Mesenchymal stem cell (in vitro differentiated cells and primary cell): ENCODE results near the gene TBC1D26.
"Not testable (repeated sequence)": the region's sequence is repeated elsewhere in the genome, so short reads cannot be mapped to it uniquely, and the experiment has no call there.

Experiments
- DNase-seq: peaks from one replicate; pipeline ENCODE4 v3.0.0-alpha.2; 2013
- H2AFZ ChIP-seq: one replicate; pipeline ENCODE4 v1.6.1; 2013; ENCODE audit warnings: low read depth, mild to moderate bottlenecking, control low read depth, inconsistent platforms, low read length, moderate library complexity
- H2AK5ac ChIP-seq: 2 replicates; pipeline ENCODE4 v1.6.1; 2013; ENCODE audit warnings: low read length, moderate library complexity, mild to moderate bottlenecking, inconsistent platforms; ENCODE audit not compliant: severe bottlenecking
- H2BK120ac ChIP-seq: one replicate; pipeline ENCODE4 v1.6.1; 2013; ENCODE audit warnings: low read depth, mild to moderate bottlenecking, inconsistent platforms, low read length, moderate library complexity
- H2BK12ac ChIP-seq, 2 experiments: one replicate each; pipeline ENCODE4 v1.6.1; 2013; ENCODE audit warnings: inconsistent platforms in 2 of 2, low read length in 2 of 2, mild to moderate bottlenecking in 2 of 2, moderate library complexity in 2 of 2, control low read depth in 1 of 2
- H2BK15ac ChIP-seq: one replicate; pipeline ENCODE4 v1.6.1; 2013; ENCODE audit warnings: mild to moderate bottlenecking, low read depth, inconsistent platforms; ENCODE audit not compliant: poor library complexity, severe bottlenecking
- H2BK5ac ChIP-seq: 2 replicates; pipeline ENCODE4 v1.6.1; 2013; ENCODE audit warnings: low read depth, mild to moderate bottlenecking, low read length, control low read depth, inconsistent platforms; ENCODE audit not compliant: poor library complexity, severe bottlenecking
- H3K14ac ChIP-seq, 2 experiments: one replicate each; pipeline ENCODE4 v1.6.1; 2013; ENCODE audit warnings: inconsistent platforms in 2 of 2, low read length in 2 of 2, control low read depth in 1 of 2, mild to moderate bottlenecking in 1 of 2, moderate library complexity in 1 of 2
- H3K18ac ChIP-seq, 2 experiments: one replicate each; pipeline ENCODE4 v1.6.1; 2013; ENCODE audit warnings: inconsistent platforms in 2 of 2, low read length in 2 of 2, control low read depth in 1 of 2, low read depth in 1 of 2, mild to moderate bottlenecking in 1 of 2
- H3K23ac ChIP-seq, 2 experiments: one replicate each; pipeline ENCODE4 v1.6.1; 2013; ENCODE audit warnings: inconsistent platforms in 2 of 2, low read length in 2 of 2, mild to moderate bottlenecking in 2 of 2, moderate library complexity in 2 of 2, control low read depth in 1 of 2
- H3K27ac ChIP-seq: 2 replicates; pipeline ENCODE4 v1.5.1; 2013; ENCODE audit warnings: mild to moderate bottlenecking, moderate library complexity, low read length, control low read depth, inconsistent platforms; ENCODE audit not compliant: poor library complexity, severe bottlenecking
- H3K27me3 ChIP-seq, 2 experiments: 2 replicates each; pipeline versions ENCODE4 v1.6.1 to v1.7.0; 2013; ENCODE audit warnings: low read length in 2 of 2, mild to moderate bottlenecking in 2 of 2, moderate library complexity in 2 of 2, control low read depth in 1 of 2, inconsistent platforms in 1 of 2; ENCODE audit not compliant: control insufficient read depth in 1 of 2, insufficient read depth in 1 of 2
- H3K36me3 ChIP-seq, 2 experiments: 2 replicates each; pipeline versions ENCODE4 v1.6.1 to v1.7.0; 2013; ENCODE audit warnings: low read length in 2 of 2, control low read depth in 1 of 2, inconsistent platforms in 1 of 2, low read depth in 1 of 2, mild to moderate bottlenecking in 1 of 2; ENCODE audit not compliant: insufficient read depth in 2 of 2, control insufficient read depth in 1 of 2
- H3K4ac ChIP-seq, 2 experiments: one replicate each; pipeline ENCODE4 v1.6.1; 2013; ENCODE audit warnings: inconsistent platforms in 2 of 2, low read length in 2 of 2, mild to moderate bottlenecking in 2 of 2, moderate library complexity in 2 of 2, control low read depth in 1 of 2, low read depth in 1 of 2
- H3K4me1 ChIP-seq: 2 replicates; pipeline ENCODE4 v1.6.1; 2013; ENCODE audit warnings: low read depth, low read length, control low read depth; ENCODE audit not compliant: control insufficient read depth, insufficient read depth
- H3K4me2 ChIP-seq: 2 replicates; pipeline ENCODE4 v1.6.1; 2013; ENCODE audit warnings: low read length, mild to moderate bottlenecking, inconsistent platforms; ENCODE audit not compliant: poor library complexity, severe bottlenecking
- H3K4me3 ChIP-seq, 2 experiments: 2 replicates each; pipeline versions ENCODE4 v1.5.1 to v1.7.0; 2013; ENCODE audit warnings: low read length in 2 of 2, mild to moderate bottlenecking in 2 of 2, control low read depth in 1 of 2, low read depth in 1 of 2; ENCODE audit not compliant: insufficient read depth in 1 of 2
- H3K79me1 ChIP-seq: replicated peaks from 2 replicates; pipeline ENCODE4 v1.6.1; 2013; ENCODE audit warnings: mild to moderate bottlenecking, control low read depth, low read length, inconsistent platforms; ENCODE audit not compliant: poor library complexity, severe bottlenecking
- H3K9ac ChIP-seq: 2 replicates; pipeline ENCODE4 v1.7.0; 2013; ENCODE audit warnings: mild to moderate bottlenecking, low read length, moderate library complexity
- H3K9me3 ChIP-seq: 2 replicates; pipeline ENCODE4 v1.7.0; 2013; ENCODE audit warnings: mild to moderate bottlenecking, low read length; ENCODE audit not compliant: control insufficient read depth
- H4K8ac ChIP-seq: one replicate; pipeline ENCODE4 v1.6.1; 2013; ENCODE audit warnings: inconsistent platforms, mild to moderate bottlenecking, low read length, moderate library complexity
- H4K91ac ChIP-seq: one replicate; pipeline ENCODE4 v1.6.1; 2013; ENCODE audit warnings: mild to moderate bottlenecking, low read length, inconsistent platforms
- WGBS: methylation state at CpG from one replicate; pipeline ENCODE4 v1.1.7; 2013; ENCODE audit warnings: mixed read lengths; 5-methylcytosine and 5-hydroxymethylcytosine counted together

Gene TBC1D26

DNA sequence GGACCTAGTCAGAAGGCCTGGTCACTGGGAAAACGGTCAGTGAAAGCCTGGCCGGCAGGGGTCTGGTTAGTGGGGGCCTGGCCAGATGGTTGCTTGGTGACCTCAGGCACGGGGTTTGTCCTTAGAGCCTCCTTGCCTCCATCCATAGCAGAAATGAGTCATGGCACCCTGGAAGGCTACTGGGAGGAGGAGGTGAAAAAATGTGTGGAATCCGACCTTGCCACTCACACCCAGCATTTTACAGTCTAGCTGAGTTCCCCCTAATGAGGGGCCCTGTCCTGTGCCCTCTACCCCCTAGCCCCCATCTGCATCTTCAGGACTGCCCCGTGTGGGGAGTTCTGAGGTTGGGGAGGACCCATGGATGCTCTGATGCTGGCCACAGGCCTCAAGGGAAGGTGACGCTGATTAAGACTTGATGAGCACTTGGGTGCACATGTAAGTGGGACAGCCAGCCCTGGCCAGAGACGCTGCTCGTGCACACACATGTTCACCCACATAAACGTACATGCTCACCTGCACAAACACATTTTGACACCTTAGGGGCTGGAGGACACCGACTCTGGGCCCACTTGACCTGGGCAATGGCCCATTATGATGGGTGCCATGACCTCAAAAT lies 1.2 kb downstream of the TBC1D26 start:
- H3K27me3 ChIP-seq, H3K23ac ChIP-seq, H2AK5ac ChIP-seq, H2AFZ ChIP-seq, H2BK15ac ChIP-seq, H3K9me3 ChIP-seq, H3K14ac ChIP-seq, DNase-seq, H3K4me2 ChIP-seq, H3K4me3 ChIP-seq, H2BK12ac ChIP-seq, H2BK120ac ChIP-seq, H4K8ac ChIP-seq, H4K91ac ChIP-seq, H3K9ac ChIP-seq, H3K18ac ChIP-seq, H3K4me1 ChIP-seq, H3K36me3 ChIP-seq, H3K4ac ChIP-seq, H2BK5ac ChIP-seq, H3K27ac ChIP-seq, H3K79me1 ChIP-seq: not testable (repeated sequence)
- 84% methylated on average over 3 of the region's 10 CpGs for WGBS

DNA sequence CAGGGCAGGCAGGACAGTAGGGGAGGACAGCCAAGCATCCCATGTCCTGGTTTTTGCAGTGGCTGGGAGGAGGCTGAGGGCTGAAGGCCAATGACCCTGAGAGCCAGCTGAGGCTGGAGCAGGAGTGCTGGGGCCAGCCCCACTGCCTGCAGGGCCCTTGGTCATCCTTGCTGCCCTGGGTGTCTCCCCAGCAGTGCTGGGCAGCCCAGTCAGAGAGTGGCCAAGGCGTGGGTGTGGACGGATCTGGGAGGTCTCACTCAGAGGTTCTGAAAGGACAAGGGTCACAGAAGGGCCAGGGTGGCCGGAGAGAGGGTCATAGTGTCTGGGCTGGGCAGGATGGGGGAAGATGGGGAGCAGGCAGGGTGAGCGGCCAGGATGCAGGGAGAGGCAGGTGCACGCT lies 4.5 kb downstream of the TBC1D26 start:
- not testable (repeated sequence) for H3K9ac ChIP-seq, H3K4ac ChIP-seq, H3K4me2 ChIP-seq, H2BK5ac ChIP-seq, H4K91ac ChIP-seq, H3K18ac ChIP-seq, H3K4me3 ChIP-seq, H3K14ac ChIP-seq, H2AFZ ChIP-seq, H3K4me1 ChIP-seq, H2BK15ac ChIP-seq, H2AK5ac ChIP-seq, H3K9me3 ChIP-seq, H4K8ac ChIP-seq, DNase-seq, H3K23ac ChIP-seq, H3K79me1 ChIP-seq, H2BK120ac ChIP-seq, H3K27ac ChIP-seq, H3K36me3 ChIP-seq, H2BK12ac ChIP-seq
- H3K27me3 ChIP-seq, result peaks cover 0 to 12% of the 10 kb centered on the region in 2 experiments
- WGBS, result 84% methylated on average over 2 of the region's 5 CpGs

DNA sequence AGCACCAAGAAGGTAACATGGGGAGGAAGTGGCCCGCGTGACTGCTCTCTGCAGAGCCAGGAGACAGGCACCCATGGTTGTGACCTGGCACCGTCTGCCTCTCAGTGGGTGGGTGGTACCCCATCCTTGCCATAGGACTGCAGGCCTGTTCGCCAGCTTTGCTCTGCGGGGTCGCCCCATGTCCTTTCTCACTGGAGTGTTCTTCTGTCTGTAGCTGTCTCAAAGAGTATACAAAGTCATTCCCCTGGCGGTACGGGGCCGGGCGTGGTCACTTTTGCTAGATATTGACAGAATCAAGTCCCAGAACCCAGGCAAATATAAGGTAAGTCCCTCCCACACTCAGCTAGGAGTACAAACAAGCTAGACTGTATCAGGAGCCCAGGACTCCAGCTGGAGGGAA lies 6.0 kb downstream of the TBC1D26 start:
- Histone ChIP-seq H2AK5ac (no peak overlapping the region), H3K18ac (no peak overlapping the region), H4K91ac (no peak overlapping the region), H3K27me3 (peaks cover 0 to 14% of the 10 kb centered on the region in 2 experiments), H2BK12ac (no peak overlapping the region), H3K4ac (no peak overlapping the region), H3K27ac (no peak overlapping the region), H2BK5ac (no peak overlapping the region), H3K4me2 (no peak overlapping the region), H3K14ac (no peak overlapping the region), H2BK120ac (no peak overlapping the region), H3K4me1 (peaks cover 6% of the 10 kb centered on the region), H2BK15ac (no peak overlapping the region), H3K9ac (no peak overlapping the region), H3K9me3 (no peaks in the 10 kb centered on the region), H3K79me1 (no peaks in the 10 kb centered on the region), H3K4me3 (no peak overlapping the region), H3K23ac (no peak overlapping the region), H4K8ac (no peak overlapping the region), H2AFZ (no peak overlapping the region), H3K36me3 (no peaks in the 10 kb centered on the region)
- no peak for DNase-seq
- WGBS, result 92% methylated on average over 10 of the region's 10 CpGs

DNA sequence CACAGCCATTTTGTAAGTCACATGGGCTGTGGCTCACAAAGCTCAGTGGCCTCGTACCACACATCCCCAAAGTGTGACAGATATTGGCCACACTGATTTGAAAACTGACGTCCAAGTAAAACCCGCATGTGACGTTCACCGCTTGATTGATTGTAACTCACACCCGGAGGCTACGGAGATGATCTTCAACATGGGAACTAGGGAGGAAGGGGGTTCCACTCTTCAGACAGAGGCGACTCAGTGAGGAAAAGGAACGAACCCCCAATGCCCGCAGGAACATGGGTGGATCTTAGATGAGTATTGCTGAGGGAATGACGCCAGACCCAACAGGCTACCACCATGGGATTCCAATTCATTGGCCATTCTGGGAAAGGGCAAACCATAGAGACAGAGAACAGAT lies 7.2 kb downstream of the TBC1D26 start:
- not testable (repeated sequence) for H2AFZ ChIP-seq, H2BK5ac ChIP-seq, H2BK15ac ChIP-seq, H3K4me2 ChIP-seq, H3K4me3 ChIP-seq, H3K79me1 ChIP-seq, H3K23ac ChIP-seq, H3K9ac ChIP-seq, H2BK120ac ChIP-seq, H3K14ac ChIP-seq, H3K9me3 ChIP-seq, H3K4me1 ChIP-seq, H2AK5ac ChIP-seq, H4K8ac ChIP-seq, H4K91ac ChIP-seq, H2BK12ac ChIP-seq, H3K27ac ChIP-seq, DNase-seq, H3K4ac ChIP-seq, H3K18ac ChIP-seq, H3K36me3 ChIP-seq
- 84% methylated on average over 9 of the region's 11 CpGs for WGBS
- peaks cover 0 to 15% of the 10 kb centered on the region in 2 experiments for H3K27me3 ChIP-seq
